ENCODE results near the gene NRDC. TPM values are rescaled to one million over a fixed set of nuclear protein-coding genes. Genes with fewer than 3 reads are reported as not detected.

The NRDC gene
- total and polyA plus RNA-seq, 2 of the 8 experiments (the other 6 are each of a cell fraction or from before 2014, with no cell fraction given) = 70.2 to 182 TPM

- Histone ChIP-seq H3K36me3 (ENCODE audit: control insufficient read depth in 2 of 4, insufficient read depth in 4 of 4, low read length in 3 of 4) (peaks cover 26 to 88% (median 75%) of the 10 kb centered on the region in 4 experiments), H3K14ac (ENCODE audit: insufficient read length) (no peak overlapping the region), H2BK120ac (replicated peaks; ENCODE audit: low read depth, low read length) (no peak overlapping the region), H3K79me1 (ENCODE audit: low read depth, low read length) (no peaks in the 10 kb centered on the region), H3K9ac (replicated peaks in 1 of 4; ENCODE audit: extremely low read depth in 1 of 4, low read depth in 3 of 4, low read length in 3 of 4) (no peak overlapping the region), H3K23me2 (ENCODE audit: low read depth, low read length) (no peaks in the 10 kb centered on the region), H4K91ac (replicated peaks; ENCODE audit: insufficient read length, low read length) (no peak overlapping the region), H2BK20ac (ENCODE audit: low read length) (no peak overlapping the region), H4K20me1 (replicated peaks in 1 of 2; ENCODE audit: control insufficient read depth in 1 of 2, insufficient read depth in 2 of 2, low read length in 2 of 2) (peaks cover 0 to 3% of the 10 kb centered on the region in 2 experiments), H3K4me3 (ENCODE audit: extremely low read depth in 1 of 4, insufficient read depth in 2 of 4, low read depth in 3 of 4, low read length in 4 of 4) (no peak overlapping the region), H3K4me1 (replicated peaks in 1 of 4; ENCODE audit: control insufficient read depth in 3 of 4, insufficient read depth in 4 of 4, low read length in 3 of 4) (no peaks in the 10 kb centered on the region), H2BK15ac (ENCODE audit: low read length) (no peak overlapping the region), H3K79me2 (ENCODE audit: control insufficient read depth in 1 of 2, insufficient read depth in 2 of 2, low read length in 2 of 2) (no peaks in the 10 kb centered on the region), H3K27ac (ENCODE audit: low read depth, low read length) (no peak overlapping the region), H2AK5ac (ENCODE audit: low read depth, low read length) (no peak overlapping the region), H3K4me2 (ENCODE audit: insufficient read depth in 1 of 2, low read depth in 2 of 2, low read length in 2 of 2) (no peak overlapping the region), H3K23ac (ENCODE audit: insufficient read length) (no peak overlapping the region), H4K8ac (ENCODE audit: extremely low read depth, insufficient read depth, low read length) (no peak overlapping the region), H2BK12ac (ENCODE audit: low read depth, low read length) (no peak overlapping the region), H3K4ac (replicated peaks; ENCODE audit: insufficient read length, low read depth, low read length) (no peak overlapping the region), H3K27me3 (replicated peaks in 1 of 4; ENCODE audit: control insufficient read depth in 3 of 4, extremely low read depth in 1 of 4, insufficient read depth in 3 of 4, low read length in 3 of 4) (no peaks in the 10 kb centered on the region), H3K18ac (ENCODE audit: extremely low read depth, low read length) (no peak overlapping the region), H3K9me3 (ENCODE audit: insufficient read depth in 2 of 2, low read depth in 1 of 2, low read length in 1 of 2) (no peaks in the 10 kb centered on the region), H2AFZ (ENCODE audit: low read length) (no peak overlapping the region), H2BK5ac (ENCODE audit: low read depth, low read length) (no peak overlapping the region), H3K56ac (replicated peaks; ENCODE audit: insufficient read length, low read depth, low read length) (no peak overlapping the region), H4K5ac (ENCODE audit: insufficient read length, low read depth, low read length) (no peak overlapping the region)
- ChIA-PET POLR2A (ENCODE audit: partially characterized antibody) (interaction anchor here (0.6 to 1.1 kb wide), 4 partner anchors 10 to 132 kb away, joined by 3 to 4 read pairs (median 3); no protein-coding TSS in a partner anchor), CTCF (ENCODE audit: partially characterized antibody) (interaction anchor here (3.0 kb wide), 1 partner anchor 22 kb away, joined by 12 read pairs; no protein-coding TSS in a partner anchor)
- WGBS, 2 experiments (ENCODE audit: extremely low coverage in 1 of 2, insufficient coverage in 1 of 2, insufficient read length in 1 of 2, insufficient replicate concordance in 2 of 2, low coverage in 1 of 2, low lambda C conversion rate in 2 of 2, missing lambda C conversion rate in 1 of 2) = 94% methylated on average over 6 of the region's 6 CpGs; no CpG with 5 or more reads in 1 of the 2 experiments
- FAIRE-seq = no peak
- no peak for DNase-seq (ENCODE audit: low read depth in 1 of 2, low spot score in 2 of 2)
- no peak for TF ChIP-seq CEBPB (IDR thresholded peaks at IDR 0.05; ENCODE audit: low read depth, low read length)
- no peak for TF ChIP-seq CREB1 (IDR thresholded peaks at IDR 0.05)
- no peak for TF ChIP-seq EP300 (IDR thresholded peaks at IDR 0.05; ENCODE audit: borderline replicate concordance in 1 of 2, low read depth in 2 of 2, low read length in 2 of 2)
- no peak for TF ChIP-seq YY1 (IDR thresholded peaks at IDR 0.05; ENCODE audit: low read depth, low read length)
- no peak for TF ChIP-seq EGR1 (IDR thresholded peaks at IDR 0.05; ENCODE audit: borderline replicate concordance, low read depth, low read length)
- no peak for TF ChIP-seq GABPA (IDR thresholded peaks at IDR 0.05; ENCODE audit: borderline replicate concordance, insufficient read depth, low read length)
- no peak for TF ChIP-seq RNF2 (IDR thresholded peaks at IDR 0.05; ENCODE audit: borderline replicate concordance, low read depth, low read length, missing control alignments, poor library complexity, severe bottlenecking)
- no peak for TF ChIP-seq RBBP5 (IDR thresholded peaks at IDR 0.05; ENCODE audit: borderline replicate concordance, low read depth, low read length)
- TF ChIP-seq JUN (IDR thresholded peaks at IDR 0.05; ENCODE audit: low read depth, low read length) = no peak
- TF ChIP-seq CHD1 (IDR thresholded peaks at IDR 0.05; ENCODE audit: low read depth, low read length) = no peak
- no peak for TF ChIP-seq TAF1 (IDR thresholded peaks at IDR 0.05; ENCODE audit: low read depth, low read length)
- TF ChIP-seq TCF12 (IDR thresholded peaks at IDR 0.05; ENCODE audit: low read depth, low read length) = no peak
- TF ChIP-seq TAF7 (optimal IDR thresholded peaks at IDR 0.05; ENCODE audit: borderline replicate concordance, low read depth, low read length) = no peak
- no peak for TF ChIP-seq USF2 (IDR thresholded peaks at IDR 0.05; ENCODE audit: low read length)
Measured at GRCh38 chr1:51790385-51790784, 88.1 kb downstream of the NRDC start.

Data from H1 (cell line).